Activated CD8-positive, alpha-beta memory T cell treated with anti-CD3 and anti-CD28 coated beads, Interleukin-2, amount 50 U/mL, for 4 hours (primary cell): ENCODE results near the gene NEURL1.
"Not testable (repeated sequence)": the region's sequence is repeated elsewhere in the genome, so short reads cannot be mapped to it uniquely, and the experiment has no call there.

Experiments used
- DNase-seq: peaks from one replicate; pipeline ENCODE4 v3.0.0-alpha.2; 2020

Gene NEURL1

GRCh38 chr10:103613616-103614015 lies 120.1 kb downstream of the NEURL1 start:
- DNase-seq, result no peak

GRCh38 chr10:103614306-103615158 lies 121.0 kb downstream of the NEURL1 start:
- no peak for DNase-seq

GRCh38 chr10:103616705-103617601 lies 123.4 kb downstream of the NEURL1 start:
- DNase-seq, result no peak

- DNase-seq, result no peak
Measured at GRCh38 chr10:103617602-103618385, 124.3 kb downstream of the NEURL1 start.

- DNase-seq, result no peak
Measured at GRCh38 chr10:103618575-103619423, 125.3 kb downstream of the NEURL1 start.

GRCh38 chr10:103619424-103620351 lies 126.2 kb downstream of the NEURL1 start:
- no peak for DNase-seq

- DNase-seq, result no peak
Measured at GRCh38 chr10:103620352-103620740, 126.8 kb downstream of the NEURL1 start.

GRCh38 chr10:103620891-103621782 lies 127.6 kb downstream of the NEURL1 start:
- no peak for DNase-seq

- DNase-seq, result no peak
Measured at GRCh38 chr10:103621783-103622125, 128.2 kb downstream of the NEURL1 start.

GRCh38 chr10:103622286-103622685 lies 128.8 kb downstream of the NEURL1 start:
- DNase-seq, result no peak

GRCh38 chr10:103622935-103623574 lies 129.6 kb downstream of the NEURL1 start:
- no peak for DNase-seq

GRCh38 chr10:103626178-103626577 lies 132.7 kb downstream of the NEURL1 start:
- DNase-seq, result no peak

GRCh38 chr10:103627111-103627892 lies 133.8 kb downstream of the NEURL1 start:
- no peak for DNase-seq

- DNase-seq, result no peak
Measured at GRCh38 chr10:103627893-103628292, 134.4 kb downstream of the NEURL1 start.

GRCh38 chr10:103629581-103629980 lies 136.1 kb downstream of the NEURL1 start:
- no peak for DNase-seq

- no peak for DNase-seq
Measured at GRCh38 chr10:103630156-103630555, 136.7 kb downstream of the NEURL1 start.

- no peak for DNase-seq
Measured at GRCh38 chr10:103632247-103632642, 138.7 kb downstream of the NEURL1 start.

- DNase-seq, result not testable (repeated sequence)
Measured at GRCh38 chr10:103632871-103633270, 139.4 kb downstream of the NEURL1 start.

GRCh38 chr10:103633846-103634245 lies 140.3 kb downstream of the NEURL1 start:
- DNase-seq, result no peak
